DOHH2 (cell line): ENCODE results near the gene PDE1C.

ENCODE experiments used
- H3F3A ChIP-seq: fragments of 200-600 bp; sonication (generic), shearing (Covaris generic); 2 replicates; pipeline ENCODE4 v1.6.0; 2016; ENCODE audit warnings: antibody characterized with exemption, mild to moderate bottlenecking; ENCODE audit not compliant: control insufficient read depth, insufficient read depth
- H3K27ac ChIP-seq: fragments of 200-600 bp; sonication (generic); 2 replicates; pipeline ENCODE4 v1.5.1; 2014; ENCODE audit warnings: low read depth, mild to moderate bottlenecking, low read length, moderate library complexity
- H3K27me3 ChIP-seq: fragments of 200-600 bp; sonication (generic); 2 replicates; pipeline ENCODE4 v1.6.1; 2014; ENCODE audit warnings: mild to moderate bottlenecking, low read length, mixed read lengths; ENCODE audit not compliant: control insufficient read depth
- H3K36me3 ChIP-seq: fragments of 200-600 bp; sonication (generic); 2 replicates; pipeline ENCODE4 v1.6.1; 2014; ENCODE audit warnings: mild to moderate bottlenecking, low read length, moderate library complexity, mixed read lengths; ENCODE audit not compliant: control insufficient read depth
- H3K4me1 ChIP-seq: fragments of 200-600 bp; sonication (generic); 2 replicates; pipeline ENCODE4 v1.6.1; 2014; ENCODE audit warnings: mild to moderate bottlenecking, low read length, mixed read lengths; ENCODE audit not compliant: control insufficient read depth
- H3K4me2 ChIP-seq: fragments of 200-600 bp; sonication (generic); 2 replicates; pipeline ENCODE4 v1.6.0; 2014; ENCODE audit warnings: mild to moderate bottlenecking, low read length, moderate library complexity
- H3K4me3 ChIP-seq: fragments of 200-600 bp; sonication (generic); 2 replicates; pipeline ENCODE4 v1.5.1; 2014; ENCODE audit warnings: mild to moderate bottlenecking, low read length, mixed read lengths
- H3K79me2 ChIP-seq: fragments of 200-600 bp; sonication (generic); 2 replicates; pipeline ENCODE4 v1.6.1; 2014; ENCODE audit warnings: mild to moderate bottlenecking, low read length, mixed read lengths; ENCODE audit not compliant: control insufficient read depth
- H3K9me2 ChIP-seq: fragments of 200-600 bp; sonication (generic); replicated peaks from 2 replicates; pipeline ENCODE4 v1.6.1; 2014; ENCODE audit warnings: mild to moderate bottlenecking, low read length, mixed read lengths; ENCODE audit not compliant: control insufficient read depth
- H3K9me3 ChIP-seq: fragments of 200-600 bp; sonication (generic); 2 replicates; pipeline ENCODE4 v1.6.1; 2014; ENCODE audit warnings: antibody characterized with exemption, low read length, mixed read lengths; ENCODE audit not compliant: control insufficient read depth, insufficient read depth
- H4K20me1 ChIP-seq: fragments of 200-600 bp; sonication (generic); 2 replicates; pipeline ENCODE4 v1.6.0; 2014; ENCODE audit warnings: low read depth, mild to moderate bottlenecking, antibody characterized with exemption, low read length, moderate library complexity; ENCODE audit not compliant: control insufficient read depth, insufficient read depth
- CTCF ChIP-seq: fragments of 200-600 bp; sonication (generic); IDR thresholded peaks from one replicate; pipeline ENCODE4 v1.5.1; 2014; ENCODE audit warnings: antibody characterized with exemption, mild to moderate bottlenecking, low read depth, low read length; ENCODE audit not compliant: poor library complexity, severe bottlenecking
- EZH2phosphoT487 ChIP-seq: fragments of 200-600 bp; sonication (generic); IDR thresholded peaks from 2 replicates; pipeline ENCODE4 v1.6.1; 2017; ENCODE audit warnings: borderline replicate concordance, mild to moderate bottlenecking, antibody characterized with exemption, low read length, moderate library complexity, mixed read lengths

Gene PDE1C

GRCh38 chr7:32039000-32039756 lies 31.0 kb downstream of the PDE1C start:
- Histone ChIP-seq H3K27me3 (no peaks in the 10 kb centered on the region), H3K4me3 (no peak overlapping the region), H3K4me1 (no peaks in the 10 kb centered on the region), H3K9me3 (no peaks in the 10 kb centered on the region), H3K36me3 (no peaks in the 10 kb centered on the region), H4K20me1 (no peaks in the 10 kb centered on the region), H3K4me2 (no peak overlapping the region), H3K27ac (no peak overlapping the region), H3K79me2 (no peaks in the 10 kb centered on the region), H3F3A (no peaks in the 10 kb centered on the region), H3K9me2 (no peaks in the 10 kb centered on the region; the same call in 1 of the 2 replicates)
- TF ChIP-seq CTCF (no peak), EZH2phosphoT487 (no peak)

GRCh38 chr7:32037650-32038198 lies 32.5 kb downstream of the PDE1C start:
- Histone ChIP-seq H4K20me1 (no peaks in the 10 kb centered on the region), H3K4me1 (no peaks in the 10 kb centered on the region), H3K4me3 (no peak overlapping the region), H3K27ac (no peak overlapping the region), H3F3A (no peaks in the 10 kb centered on the region), H3K36me3 (no peaks in the 10 kb centered on the region), H3K9me3 (no peaks in the 10 kb centered on the region), H3K4me2 (no peak overlapping the region), H3K27me3 (no peaks in the 10 kb centered on the region), H3K79me2 (no peaks in the 10 kb centered on the region), H3K9me2 (no peaks in the 10 kb centered on the region; the same call in 1 of the 2 replicates)
- TF ChIP-seq CTCF (no peak), EZH2phosphoT487 (no peak)

GRCh38 chr7:32036557-32036956 lies 33.6 kb downstream of the PDE1C start:
- TF ChIP-seq EZH2phosphoT487 (no peak), CTCF (no peak)

More at GRCh38 chr7:32036557-32036956, 33.6 kb downstream of the PDE1C start:
- Histone ChIP-seq H3K9me2 (no peaks in the 10 kb centered on the region; the same call in 1 of the 2 replicates), H3K9me3 (no peaks in the 10 kb centered on the region), H3F3A (no peaks in the 10 kb centered on the region), H3K79me2 (no peaks in the 10 kb centered on the region), H3K4me1 (no peaks in the 10 kb centered on the region), H3K27ac (no peak overlapping the region), H3K27me3 (no peaks in the 10 kb centered on the region), H3K36me3 (no peaks in the 10 kb centered on the region), H3K4me2 (no peak overlapping the region), H4K20me1 (no peaks in the 10 kb centered on the region), H3K4me3 (no peak overlapping the region)
